Caco-2 (cell line): Measurements from ENCODE around the gene CNOT6. TPM values are rescaled to one million over a fixed set of nuclear protein-coding genes. Genes with fewer than 3 reads are reported as not detected.

Experiments used
- BruUV-seq: library from RNA; stranded (reverse); fragments of 400-500 nt; replicated peaks from 2 replicates; lab custom pipeline; 2021; lab: Mats Ljungman, UMichigan
- CTCF ChIA-PET: fragments of 300-600 bp; sonication (Branson Sonifier 250); formaldehyde crosslinking; loops from one replicate; lab custom pipeline; 2022; ENCODE audit warnings: antibody characterized with exemption; lab: Charles Lee
- POLR2A ChIA-PET: fragments of 300-600 bp; sonication (Branson Sonifier 250); formaldehyde crosslinking; loops from one replicate; lab custom pipeline; 2022; ENCODE audit warnings: antibody characterized with exemption; lab: Charles Lee
- DNase-seq, 2 experiments: peaks; one replicate each; pipeline versions ENCODE4 v3.0.0 to v3.0.0-alpha.2; 2020 to 2022
- H3K27me3 ChIP-seq: replicated peaks from 2 replicates; pipeline ENCODE4 v1.6.0; 2011; ENCODE audit warnings: low read length; ENCODE audit not compliant: control insufficient read depth, insufficient read depth
- H3K36me3 ChIP-seq: 2 replicates; pipeline ENCODE4 v1.5.1; 2011; ENCODE audit warnings: low read length; ENCODE audit not compliant: control insufficient read depth, insufficient read depth
- H3K4me1 ChIP-seq: fragments of 250-450 bp; sonication (Bioruptor Pico); 2 replicates; pipeline ENCODE4 v1.5.1; 2020; ENCODE audit warnings: mild to moderate bottlenecking
- H3K4me3 ChIP-seq: 2 replicates; pipeline ENCODE4 v1.5.1; 2011; ENCODE audit warnings: low read depth, mild to moderate bottlenecking, control low read depth, low read length
- H3K9me3 ChIP-seq: fragments of 250-450 bp; sonication (Bioruptor Pico); 2 replicates; pipeline ENCODE4 v1.5.1; 2020; ENCODE audit warnings: mild to moderate bottlenecking, moderate library complexity
- H3K27ac Mint-ChIP-seq: one replicate; pipeline ENCODE4 v1.8.0; 2022; ENCODE audit warnings: mixed read lengths; ENCODE audit not compliant: unreplicated experiment
- H3K27me3 Mint-ChIP-seq: one replicate; pipeline ENCODE4 v1.8.0; 2022; ENCODE audit warnings: mixed read lengths; ENCODE audit not compliant: insufficient read depth, unreplicated experiment
- H3K36me3 Mint-ChIP-seq: one replicate; pipeline ENCODE4 v1.8.0; 2022; ENCODE audit warnings: mild to moderate bottlenecking, mixed read lengths; ENCODE audit not compliant: insufficient read depth, unreplicated experiment
- H3K4me1 Mint-ChIP-seq: one replicate; pipeline ENCODE4 v1.8.0; 2022; ENCODE audit warnings: low read depth, mixed read lengths; ENCODE audit not compliant: unreplicated experiment
- H3K4me3 Mint-ChIP-seq: one replicate; pipeline ENCODE4 v1.8.0; 2022; ENCODE audit warnings: mild to moderate bottlenecking, moderate library complexity, mixed read lengths; ENCODE audit not compliant: unreplicated experiment
- H3K9me3 Mint-ChIP-seq: one replicate; pipeline ENCODE4 v1.8.0; 2022; ENCODE audit warnings: mixed read lengths; ENCODE audit not compliant: unreplicated experiment
- CTCF ChIP-seq, 2 experiments: fragments of 200-600 bp in 1 of 2; IDR thresholded peaks; 1 replicate in 1 of 2; 2 replicates in 1 of 2; pipeline versions ENCODE4 v1.5.1 to v1.8.0; 2011 to 2022; ENCODE audit warnings: antibody characterized with exemption in 1 of 2, control low read depth in 1 of 2, inconsistent platforms in 1 of 2, low read depth in 1 of 2, low read length in 1 of 2, mild to moderate bottlenecking in 1 of 2, moderate library complexity in 1 of 2; ENCODE audit not compliant: insufficient read depth in 1 of 2, severe bottlenecking in 1 of 2, unreplicated experiment in 1 of 2
- intact Hi-C: fragments of 100-400 bp; cut with micrococcal nuclease; formaldehyde crosslinking; loops from one replicate; pipeline ENCODE4 v1.10.0; 2022; ENCODE audit not compliant: unreplicated experiment
- total RNA-seq: library from RNA; stranded (reverse); gene quantifications from 2 replicates; pipeline ENCODE4 v1.2.3, GENCODE V29; 2022

CNOT6 gene
- total RNA-seq, 1 experiment from 2014 or later = 46.3 TPM

GRCh38 chr5:180623844-180624243 lies 129.7 kb downstream of the CNOT6 start:
- H3K27me3 Mint-ChIP-seq = peaks cover 6% of the 10 kb centered on the region
- no peak overlapping the region for H3K27ac Mint-ChIP-seq
- H3K9me3 Mint-ChIP-seq = no peaks in the 10 kb centered on the region
- no peak for TF ChIP-seq CTCF (IDR thresholded peaks at IDR 0.05; ENCODE audit: insufficient read depth in 1 of 2, low read depth in 1 of 2, low read length in 1 of 2, severe bottlenecking in 1 of 2, unreplicated experiment in 1 of 2)
- Histone ChIP-seq H3K36me3 (no peaks in the 10 kb centered on the region), H3K9me3 (no peaks in the 10 kb centered on the region), H3K4me1 (no peaks in the 10 kb centered on the region), H3K27me3 (no peaks in the 10 kb centered on the region), H3K4me3 (no peak overlapping the region)
- intact Hi-C loops = no loop called here
- BruUV-seq = no TSS peak
- ChIA-PET POLR2A (no interaction called here), CTCF (no interaction called here)
- DNase-seq = no peak
- no peak overlapping the region for H3K4me3 Mint-ChIP-seq
- H3K36me3 Mint-ChIP-seq = no peaks in the 10 kb centered on the region
- H3K4me1 Mint-ChIP-seq = no peaks in the 10 kb centered on the region

DNA sequence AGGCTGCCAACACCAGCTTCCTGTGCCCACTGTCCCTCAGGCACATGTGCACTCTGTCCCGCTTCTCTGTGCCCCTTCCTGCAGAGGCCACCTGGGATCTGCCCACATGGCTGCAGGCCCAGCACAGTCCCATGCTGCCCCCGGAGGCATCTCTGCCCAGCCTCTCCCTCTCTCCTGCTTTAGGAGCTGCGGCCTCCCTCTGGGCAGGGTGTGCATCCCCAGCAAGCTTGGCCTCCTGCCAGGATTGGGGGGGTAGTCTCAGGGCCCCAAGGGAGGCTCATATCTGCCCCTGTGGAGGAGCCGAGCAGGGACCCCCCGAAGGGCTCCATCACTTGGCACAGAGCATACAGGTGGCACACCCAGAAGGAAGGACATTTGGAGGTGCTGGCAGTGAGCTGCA lies 130.4 kb downstream of the CNOT6 start:
- ChIA-PET POLR2A (interaction anchor here (0.6 kb wide), 1 partner anchor 11 kb away, joined by 3 read pairs; no protein-coding TSS in a partner anchor), CTCF (no interaction called here)
- Histone ChIP-seq H3K27me3 (no peaks in the 10 kb centered on the region), H3K4me3 (no peak overlapping the region), H3K36me3 (no peaks in the 10 kb centered on the region), H3K4me1 (no peaks in the 10 kb centered on the region), H3K9me3 (no peaks in the 10 kb centered on the region)
- no TSS peak for BruUV-seq
- TF ChIP-seq CTCF (IDR thresholded peaks at IDR 0.05; ENCODE audit: insufficient read depth in 1 of 2, low read depth in 1 of 2, low read length in 1 of 2, severe bottlenecking in 1 of 2, unreplicated experiment in 1 of 2) = no peak
- H3K27ac Mint-ChIP-seq = no peak overlapping the region
- H3K36me3 Mint-ChIP-seq = no peaks in the 10 kb centered on the region
- H3K4me1 Mint-ChIP-seq = no peaks in the 10 kb centered on the region
- peaks cover 6% of the 10 kb centered on the region for H3K27me3 Mint-ChIP-seq
- no peak overlapping the region for H3K4me3 Mint-ChIP-seq
- DNase-seq = no peak
- no peaks in the 10 kb centered on the region for H3K9me3 Mint-ChIP-seq
- intact Hi-C loops = no loop called here

GRCh38 chr5:180625125-180625790 lies 131.1 kb downstream of the CNOT6 start:
- H3K9me3 ChIP-seq = no peaks in the 10 kb centered on the region
- H3K36me3 Mint-ChIP-seq = no peaks in the 10 kb centered on the region
- POLR2A ChIA-PET = interaction anchor here (0.6 kb wide), 1 partner anchor 12 kb away, joined by 3 read pairs; no protein-coding TSS in a partner anchor
- no TSS peak for BruUV-seq
- no peak overlapping the region for H3K27ac Mint-ChIP-seq
- no peak for TF ChIP-seq CTCF (IDR thresholded peaks at IDR 0.05; ENCODE audit: insufficient read depth in 1 of 2, low read depth in 1 of 2, low read length in 1 of 2, severe bottlenecking in 1 of 2, unreplicated experiment in 1 of 2)
- no peaks in the 10 kb centered on the region for H3K9me3 Mint-ChIP-seq
- intact Hi-C loops = no loop called here
- CTCF ChIA-PET = no interaction called here
- peaks cover 6% of the 10 kb centered on the region for H3K27me3 Mint-ChIP-seq
- no peaks in the 10 kb centered on the region for H3K36me3 ChIP-seq
- no peaks in the 10 kb centered on the region for H3K27me3 ChIP-seq
- H3K4me3 ChIP-seq = no peak overlapping the region
- H3K4me3 Mint-ChIP-seq = no peak overlapping the region
- H3K4me1 Mint-ChIP-seq = no peaks in the 10 kb centered on the region
- no peaks in the 10 kb centered on the region for H3K4me1 ChIP-seq
- no peak for DNase-seq
